Upper lobe of right lung (tissue), 1 donor: ENCODE data around the gene TGM3. TPM values are rescaled to one million over a fixed set of nuclear protein-coding genes. Genes with fewer than 3 reads are reported as not detected.

Experiments
- ATAC-seq: fragments of 200-7000 bp; cut with Tn5 transposase; one replicate; pipeline ENCODE4 v1.9.1; 2020; ENCODE audit warnings: mild to moderate bottlenecking, moderate library complexity
- DNase-seq: peaks from one replicate; pipeline ENCODE4 v3.0.0-alpha.2; 2020
- H3K27ac ChIP-seq: fragments of 200-600 bp; one replicate; pipeline ENCODE4 v1.8.0; 2022
- H3K27me3 ChIP-seq: fragments of 200-600 bp; one replicate; pipeline ENCODE4 v1.8.0; 2022; ENCODE audit warnings: mild to moderate bottlenecking
- H3K36me3 ChIP-seq: fragments of 200-600 bp; one replicate; pipeline ENCODE4 v1.8.0; 2022
- H3K4me1 ChIP-seq: fragments of 200-600 bp; one replicate; pipeline ENCODE4 v1.8.0; 2022
- H3K4me3 ChIP-seq: fragments of 200-600 bp; one replicate; pipeline ENCODE4 v1.8.0; 2022; ENCODE audit warnings: mild to moderate bottlenecking
- H3K9me3 ChIP-seq: fragments of 200-600 bp; one replicate; pipeline ENCODE4 v1.8.0; 2022
- CTCF ChIP-seq: fragments of 200-600 bp; IDR thresholded peaks from one replicate; pipeline ENCODE4 v1.8.0; 2022; ENCODE audit warnings: antibody characterized with exemption
- intact Hi-C: fragments of 100-400 bp; cut with DNase I; formaldehyde crosslinking; loops from one replicate; pipeline ENCODE4 v1.11.0; 2022
- total RNA-seq: library from RNA; stranded (reverse); fragmentation: NEBNext Ultra II Directional; extraction: Animal tissue kit (Norgen Biotek cat#: 25700); gene quantifications from one replicate; pipeline ENCODE4 v1.2.1, GENCODE V29; 2021
- donor health status: DM: no; HTN: yes; CAD: no; lungs with severe emphysema.

TGM3 gene
- total RNA-seq, 1 donor from 2014 or later: not detected

DNA sequence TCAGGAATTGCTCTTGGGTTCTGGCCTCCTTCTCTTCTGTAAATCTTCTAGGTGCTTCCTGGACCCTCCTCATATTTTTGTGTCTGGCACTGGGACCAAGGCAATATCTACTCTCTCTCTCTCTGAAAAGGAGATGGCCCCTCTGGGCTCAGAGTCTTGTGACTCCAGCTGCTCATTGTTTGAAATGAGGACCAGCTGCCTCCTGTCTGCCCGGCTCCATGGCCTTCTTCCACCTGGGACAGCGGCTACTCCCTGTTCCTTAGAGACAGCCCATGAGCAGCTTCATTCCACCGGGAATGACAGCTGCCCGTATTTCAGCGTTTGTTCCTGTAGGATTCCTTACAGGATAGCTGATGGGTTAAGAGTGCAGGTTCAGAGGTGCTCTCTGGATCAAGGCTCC lies 2.9 kb downstream of the TGM3 start:
- Histone ChIP-seq H3K27me3 (no peaks in the 10 kb centered on the region), H3K4me3 (no peak overlapping the region), H3K4me1 (peaks cover 4% of the 10 kb centered on the region), H3K9me3 (no peaks in the 10 kb centered on the region), H3K27ac (no peak overlapping the region), H3K36me3 (no peaks in the 10 kb centered on the region)
- no peak for TF ChIP-seq CTCF
- no peak for DNase-seq
- intact Hi-C loops: no loop called here
- no peak for ATAC-seq

DNA sequence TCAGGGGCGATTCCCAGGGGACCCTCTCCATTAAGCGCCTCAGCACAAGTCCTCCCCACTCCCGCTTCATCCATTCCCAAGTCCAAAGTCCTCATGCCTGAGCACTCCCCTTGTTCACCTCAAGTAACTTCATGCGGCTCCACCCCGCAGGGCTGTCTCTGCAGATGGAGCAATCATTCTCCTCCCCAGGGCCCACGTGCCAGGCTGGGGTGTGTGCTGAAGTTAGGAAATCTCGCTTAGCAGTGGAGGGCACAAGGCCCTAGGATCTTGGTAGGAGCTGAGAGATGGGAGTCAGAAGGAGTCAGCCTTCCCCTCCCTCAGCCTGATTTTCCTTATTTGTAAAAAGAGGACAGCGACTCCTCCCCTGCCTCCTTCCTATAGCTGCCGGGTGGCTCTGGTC lies 3.5 kb downstream of the TGM3 start:
- DNase-seq (peak; percentile 89), ATAC-seq (peak; percentile 85)
- no peak overlapping the region for H3K27ac ChIP-seq
- H3K4me1 ChIP-seq: peaks cover 4% of the 10 kb centered on the region
- H3K4me3 ChIP-seq: no peak overlapping the region
- no peak for TF ChIP-seq CTCF
- no peaks in the 10 kb centered on the region for H3K9me3 ChIP-seq
- no peaks in the 10 kb centered on the region for H3K36me3 ChIP-seq
- intact Hi-C loops: no loop called here
- H3K27me3 ChIP-seq: no peaks in the 10 kb centered on the region

DNA sequence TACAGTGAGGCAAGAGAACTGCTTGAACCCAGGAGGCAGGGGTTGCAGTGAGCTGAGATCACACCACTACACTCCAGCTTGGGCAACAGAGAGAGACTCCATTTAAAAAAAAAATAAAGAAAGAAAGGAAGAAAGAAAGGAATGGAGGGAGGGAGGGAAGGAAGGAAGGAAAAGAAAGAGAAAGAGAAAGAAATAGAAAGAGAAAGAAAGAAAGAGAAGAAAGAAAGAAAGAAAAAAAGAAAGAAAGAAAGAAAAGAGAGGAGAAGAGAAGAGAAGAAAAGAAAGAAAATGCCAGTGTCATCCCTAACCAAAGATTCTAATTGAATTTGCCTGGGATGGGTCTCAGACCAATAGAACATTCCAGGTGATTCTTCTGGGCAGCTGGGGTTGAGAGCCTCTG lies 4.2 kb downstream of the TGM3 start:
- H3K27ac ChIP-seq: no peak overlapping the region
- ATAC-seq: no peak
- H3K4me3 ChIP-seq: no peak overlapping the region
- H3K27me3 ChIP-seq: no peaks in the 10 kb centered on the region
- no peaks in the 10 kb centered on the region for H3K36me3 ChIP-seq
- H3K4me1 ChIP-seq: peaks cover 4% of the 10 kb centered on the region
- no peak for DNase-seq
- intact Hi-C loops: no loop called here
- H3K9me3 ChIP-seq: no peaks in the 10 kb centered on the region
- no peak for TF ChIP-seq CTCF

GRCh38 chr20:2300420-2300819 lies 4.6 kb downstream of the TGM3 start:
- peak; percentile 3 for ATAC-seq
- no peak overlapping the region for H3K4me3 ChIP-seq
- intact Hi-C loops: no loop called here
- no peak overlapping the region for H3K27ac ChIP-seq
- DNase-seq: no peak
- H3K9me3 ChIP-seq: no peaks in the 10 kb centered on the region
- H3K4me1 ChIP-seq: peaks cover 4% of the 10 kb centered on the region
- H3K36me3 ChIP-seq: no peaks in the 10 kb centered on the region
- no peaks in the 10 kb centered on the region for H3K27me3 ChIP-seq
- TF ChIP-seq CTCF: no peak

- peak; percentile 90 for ATAC-seq
- no peaks in the 10 kb centered on the region for H3K36me3 ChIP-seq
- no peaks in the 10 kb centered on the region for H3K27me3 ChIP-seq
- no peak overlapping the region for H3K4me3 ChIP-seq
- intact Hi-C loops: no loop called here
- DNase-seq: peak; percentile 74
- no peaks in the 10 kb centered on the region for H3K9me3 ChIP-seq
- H3K4me1 ChIP-seq: peaks cover 4% of the 10 kb centered on the region
- no peak overlapping the region for H3K27ac ChIP-seq
- no peak for TF ChIP-seq CTCF
Measured at GRCh38 chr20:2301164-2301622, 5.4 kb downstream of the TGM3 start.
